IMR-90 (cell line): ENCODE data around the gene SF3B3.

Experiments
- CTCF ChIP-seq: conservative IDR thresholded peaks from 2 replicates; pipeline ENCODE4 v1.5.1; 2012; ENCODE audit warnings: mild to moderate bottlenecking, low read depth, low read length, improper control_type of control experiment
- POLR2A ChIP-seq: IDR thresholded peaks from 2 replicates; pipeline ENCODE4 v1.6.1; 2012; ENCODE audit warnings: mild to moderate bottlenecking, low read depth, low read length
- RAD21 ChIP-seq: IDR thresholded peaks from 2 replicates; pipeline ENCODE4 v1.6.1; 2012; ENCODE audit warnings: low read length, improper control_type of control experiment
- RCOR1 ChIP-seq: IDR thresholded peaks from 2 replicates; pipeline ENCODE4 v1.6.1; 2012; ENCODE audit warnings: mild to moderate bottlenecking, low read length, improper control_type of control experiment; ENCODE audit not compliant: insufficient replicate concordance

- TF ChIP-seq CTCF, result no peak
- no peak for TF ChIP-seq RAD21
- no peak for TF ChIP-seq RCOR1
- no peak for TF ChIP-seq POLR2A
Measured at GRCh38 chr16:70478912-70479341, 44.7 kb upstream of the SF3B3 start.
